Esophagus muscularis mucosa (tissue), 4 donors: ENCODE data around the gene ECE2. TPM values are rescaled to one million over a fixed set of nuclear protein-coding genes. Genes with fewer than 3 reads are reported as not detected.

Experiments used
- DNase-seq: peaks from one replicate; pipeline ENCODE4 v3.0.0-alpha.2; 2017; ENCODE audit errors: extremely low spot score
- H3K27ac ChIP-seq, 4 donors: fragments of 200-600 bp; sonication (generic); replicated peaks in 1 of 4; 1 replicate in 3 of 4; 2 replicates in 1 of 4; pipeline ENCODE4 v1.5.1; 2016 to 2019; ENCODE audit warnings: mild to moderate bottlenecking in 1 of 4
- H3K27me3 ChIP-seq, 4 donors: fragments of 200-600 bp; sonication (generic); one replicate each; pipeline versions ENCODE4 v1.5.1 to v1.6.0; 2016 to 2019
- H3K36me3 ChIP-seq, 4 donors: fragments of 200-600 bp; sonication (generic); one replicate each; pipeline ENCODE4 v1.5.1; 2016 to 2019
- H3K4me1 ChIP-seq, 4 donors: fragments of 200-600 bp; sonication (generic); one replicate each; pipeline ENCODE4 v1.5.1; 2016 to 2019
- H3K4me3 ChIP-seq, 4 donors: fragments of 200-600 bp; sonication (generic); 1 replicate in 2 of 4; 2 replicates in 2 of 4; pipeline ENCODE4 v1.5.1; 2016 to 2019; ENCODE audit warnings: mild to moderate bottlenecking in 4 of 4, moderate library complexity in 1 of 4
- H3K9me3 ChIP-seq, 4 donors: fragments of 200-600 bp; sonication (generic); 1 replicate in 3 of 4; 2 replicates in 1 of 4; pipeline ENCODE4 v1.5.1; 2016 to 2019
- EP300 ChIP-seq: sonication (generic); formaldehyde crosslinking; IDR thresholded peaks from one replicate; pipeline ENCODE4 v1.6.1; 2017; ENCODE audit warnings: antibody characterized with exemption
- POLR2A ChIP-seq: fragments of 450-650 bp; IDR thresholded peaks from one replicate; pipeline ENCODE4 v1.6.1; 2017; ENCODE audit warnings: antibody characterized with exemption, moderate library complexity, mild to moderate bottlenecking, low read depth
- POLR2AphosphoS5 ChIP-seq, 2 donors: sonication (generic); formaldehyde crosslinking; IDR thresholded peaks; one replicate each; pipeline ENCODE4 v1.6.1; 2017; ENCODE audit warnings: antibody characterized with exemption in 2 of 2
- WGBS: methylation state at CpG from one replicate; pipeline ENCODE4 v1.1.5; 2018; 5-methylcytosine and 5-hydroxymethylcytosine counted together
- intact Hi-C: fragments of 100-400 bp; cut with DNase I; formaldehyde crosslinking; loops from one replicate; pipeline ENCODE4 v1.15.1; 2023
- total RNA-seq, 4 donors: library from RNA; depleted of rRNA; stranded (reverse); fragments of >200 nt; gene quantifications; one replicate each; pipeline versions ENCODE4 v1.1.0 to v1.2.1, GENCODE V29; 2016
- TF ChIP-seq, protein P1 (sequence below), 3 experiments: fragments of 200-600 bp in 2 of 3; fragments of 450-650 bp in 1 of 3; sonication (generic) in 2 of 3; IDR thresholded peaks; one replicate each; pipeline ENCODE4 v1.5.1; 2017 to 2019; ENCODE audit warnings: antibody characterized with exemption in 3 of 3, mild to moderate bottlenecking in 2 of 3, moderate library complexity in 1 of 3

The ECE2 gene
- total RNA-seq, 4 donors from 2014 or later = 0.42 to 0.69 (median 0.56) TPM

DNA sequence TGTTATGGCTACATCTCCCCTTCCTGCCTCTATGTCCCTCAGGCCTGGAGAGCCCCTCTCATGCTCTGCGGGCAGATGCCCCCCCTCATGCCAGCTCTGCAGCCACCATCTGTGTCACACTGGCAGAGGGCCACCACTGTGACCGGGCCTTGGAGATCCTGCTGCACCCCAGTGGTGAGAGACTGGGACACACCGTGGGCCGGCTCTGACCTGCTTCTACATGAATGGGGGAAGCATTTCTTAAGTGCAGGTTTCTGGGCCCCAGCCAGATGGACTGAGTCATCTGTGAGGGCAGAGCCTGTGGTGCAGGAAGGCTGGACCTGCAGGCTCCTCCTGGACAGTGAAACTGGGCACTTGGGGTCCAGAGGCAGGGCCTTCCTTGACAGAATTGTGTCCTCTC, 41.6 kb upstream of the ECE2 start:
- H3K4me3 ChIP-seq = no peak overlapping the region
- TF ChIP-seq, protein P1, sequence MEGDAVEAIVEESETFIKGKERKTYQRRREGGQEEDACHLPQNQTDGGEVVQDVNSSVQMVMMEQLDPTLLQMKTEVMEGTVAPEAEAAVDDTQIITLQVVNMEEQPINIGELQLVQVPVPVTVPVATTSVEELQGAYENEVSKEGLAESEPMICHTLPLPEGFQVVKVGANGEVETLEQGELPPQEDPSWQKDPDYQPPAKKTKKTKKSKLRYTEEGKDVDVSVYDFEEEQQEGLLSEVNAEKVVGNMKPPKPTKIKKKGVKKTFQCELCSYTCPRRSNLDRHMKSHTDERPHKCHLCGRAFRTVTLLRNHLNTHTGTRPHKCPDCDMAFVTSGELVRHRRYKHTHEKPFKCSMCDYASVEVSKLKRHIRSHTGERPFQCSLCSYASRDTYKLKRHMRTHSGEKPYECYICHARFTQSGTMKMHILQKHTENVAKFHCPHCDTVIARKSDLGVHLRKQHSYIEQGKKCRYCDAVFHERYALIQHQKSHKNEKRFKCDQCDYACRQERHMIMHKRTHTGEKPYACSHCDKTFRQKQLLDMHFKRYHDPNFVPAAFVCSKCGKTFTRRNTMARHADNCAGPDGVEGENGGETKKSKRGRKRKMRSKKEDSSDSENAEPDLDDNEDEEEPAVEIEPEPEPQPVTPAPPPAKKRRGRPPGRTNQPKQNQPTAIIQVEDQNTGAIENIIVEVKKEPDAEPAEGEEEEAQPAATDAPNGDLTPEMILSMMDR (IDR thresholded peaks at IDR 0.05) = no peak
- no peak for TF ChIP-seq EP300
- TF ChIP-seq POLR2AphosphoS5 (IDR thresholded peaks at IDR 0.05) = no peak
- no peak for TF ChIP-seq POLR2A
- H3K27me3 ChIP-seq = peaks cover 4 to 86% (median 24%) of the 10 kb centered on the region in 4 donors
- no peaks in the 10 kb centered on the region for H3K9me3 ChIP-seq
- H3K36me3 ChIP-seq = no peaks in the 10 kb centered on the region
- peaks cover 18 to 19% (median 19%) of the 10 kb centered on the region in 4 donors for H3K4me1 ChIP-seq
- DNase-seq = no peak
- WGBS = 29% methylated on average over 1 of the region's 4 CpGs
- H3K27ac ChIP-seq = no peak overlapping the region
- intact Hi-C loops = loop anchor here (5.0 kb wide), 1 partner anchor 47 kb away; the partner anchor contains the start of gene ABCF3

DNA sequence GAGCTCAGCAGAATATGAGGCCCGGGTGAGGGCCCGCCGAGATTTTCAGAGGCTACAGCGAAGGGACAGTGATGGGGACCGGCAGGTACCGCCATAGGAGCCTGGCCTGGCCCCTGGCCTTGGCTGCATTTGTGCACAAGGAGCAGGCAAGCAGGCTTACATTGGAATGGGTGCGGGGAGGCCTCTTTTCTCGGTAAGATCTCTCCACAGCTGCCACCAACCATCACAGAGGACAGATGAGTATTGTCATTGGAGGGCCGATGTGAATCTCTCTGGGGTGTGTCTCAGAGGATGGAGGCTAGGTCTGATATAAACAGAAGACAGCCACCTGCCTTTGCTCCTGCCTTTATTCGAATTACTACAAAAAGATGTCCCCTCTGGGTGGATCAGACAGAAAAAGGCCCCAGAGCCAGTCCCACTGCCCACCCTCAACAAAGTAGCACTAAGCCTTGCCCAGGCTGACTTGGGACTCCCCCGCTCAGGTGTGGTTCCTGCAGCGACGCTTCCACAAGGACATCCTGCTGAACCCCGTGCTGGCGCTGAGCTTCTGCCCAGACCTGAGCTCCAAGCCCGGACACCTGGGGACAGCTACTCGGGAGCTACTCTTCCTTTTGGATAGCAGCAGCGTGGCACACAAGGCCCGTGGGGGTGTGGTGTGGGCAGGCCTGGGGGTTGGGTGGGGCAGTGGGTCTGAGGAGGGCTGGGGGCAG, 41.0 kb upstream of the ECE2 start:
- Histone ChIP-seq H3K9me3 (no peaks in the 10 kb centered on the region), H3K4me3 (no peak overlapping the region), H3K36me3 (no peaks in the 10 kb centered on the region), H3K27ac (no peak overlapping the region), H3K27me3 (peaks cover 4 to 86% (median 21%) of the 10 kb centered on the region in 4 donors), H3K4me1 (peaks cover 12 to 13% (median 13%) of the 10 kb centered on the region in 4 donors)
- 86% methylated on average over 14 of the region's 19 CpGs for WGBS
- intact Hi-C loops = loop anchor here (5.0 kb wide), 1 partner anchor 48 kb away; the partner anchor contains the start of gene ABCF3
- DNase-seq = no peak
- TF ChIP-seq, protein P1 (IDR thresholded peaks at IDR 0.05) = no peak
- TF ChIP-seq EP300 (no peak), POLR2AphosphoS5 (IDR thresholded peaks at IDR 0.05) (no peak)

DNA sequence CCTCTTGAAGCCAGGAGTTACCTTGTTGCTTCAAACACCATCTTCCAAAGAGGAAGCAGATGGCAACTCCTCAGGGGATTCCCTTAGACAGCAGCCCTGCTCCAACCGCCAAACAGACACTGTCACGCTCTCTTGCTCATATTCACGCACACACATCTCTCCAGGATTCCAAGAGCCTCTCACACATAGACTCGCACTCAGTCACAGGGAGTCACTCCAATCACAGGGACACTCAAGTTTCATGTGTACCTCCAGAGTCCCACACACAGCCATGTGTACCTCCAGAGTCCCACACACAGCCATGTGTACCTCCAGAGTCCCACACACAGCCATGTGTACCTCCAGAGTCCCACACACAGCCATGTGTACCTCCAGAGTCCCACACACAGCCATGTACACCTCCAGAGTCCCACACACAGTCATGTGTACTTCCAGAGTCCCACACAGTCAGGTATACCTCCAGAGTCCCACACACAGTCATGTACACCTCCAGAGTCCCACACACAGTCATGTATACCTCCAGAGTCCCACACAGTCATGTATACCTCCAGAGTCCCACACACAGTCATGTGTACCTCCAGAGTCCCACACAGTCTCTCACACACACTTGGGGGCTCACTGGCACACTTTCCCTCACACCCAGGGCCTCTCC, 40.3 kb upstream of the ECE2 start:
- 76% methylated on average over 4 of the region's 4 CpGs for WGBS
- H3K27me3 ChIP-seq = peaks cover 0 to 81% (median 15%) of the 10 kb centered on the region in 4 donors

DNA sequence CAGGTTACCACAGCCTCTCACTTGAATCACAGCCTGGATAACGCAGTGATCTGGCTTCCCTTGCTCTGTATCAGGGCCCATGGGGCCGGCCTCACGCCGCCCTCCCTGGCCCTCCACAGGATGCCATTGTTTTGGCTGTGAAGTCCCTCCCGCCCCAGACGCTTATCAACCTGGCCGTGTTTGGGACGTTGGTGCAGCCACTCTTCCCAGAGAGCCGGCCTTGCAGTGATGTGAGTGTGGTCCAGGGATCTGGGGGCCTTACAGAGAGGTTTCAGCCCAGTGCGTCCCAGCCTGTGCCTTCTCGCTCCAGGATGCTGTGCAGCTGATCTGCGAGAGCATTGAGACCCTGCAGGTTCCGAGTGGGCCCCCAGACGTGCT, 39.8 kb upstream of the ECE2 start:
- Histone ChIP-seq H3K9me3 (no peaks in the 10 kb centered on the region), H3K27ac (no peak overlapping the region), H3K4me3 (no peak overlapping the region), H3K36me3 (no peaks in the 10 kb centered on the region), H3K4me1 (peaks cover under 1 to 1% (median under 1%) of the 10 kb centered on the region in 4 donors), H3K27me3 (peaks cover 0 to 81% (median 10%) of the 10 kb centered on the region in 4 donors)
- 48% methylated on average over 9 of the region's 14 CpGs for WGBS
- DNase-seq = no peak
- TF ChIP-seq POLR2A (no peak), POLR2AphosphoS5 (IDR thresholded peaks at IDR 0.05) (no peak), EP300 (no peak)
- TF ChIP-seq, protein P1 (IDR thresholded peaks at IDR 0.05) = no peak
- intact Hi-C loops = no loop called here

More for the DNA sequence above, 40.3 kb upstream of the ECE2 start:
- intact Hi-C loops = no loop called here
- Histone ChIP-seq H3K27ac (no peak overlapping the region), H3K36me3 (no peaks in the 10 kb centered on the region), H3K9me3 (no peaks in the 10 kb centered on the region), H3K4me3 (no peak overlapping the region), H3K4me1 (peaks cover 5 to 6% (median 6%) of the 10 kb centered on the region in 4 donors)
- no peak for DNase-seq
- TF ChIP-seq EP300 (no peak), POLR2AphosphoS5 (IDR thresholded peaks at IDR 0.05) (no peak), POLR2A (no peak)
- TF ChIP-seq, protein P1 (IDR thresholded peaks at IDR 0.05) = no peak
